Heart left ventricle (tissue), 16 donors: ENCODE data around the gene ZSCAN5C. TPM values are rescaled to one million over a fixed set of nuclear protein-coding genes. Genes with fewer than 3 reads are reported as not detected.
"Not testable (repeated sequence)": the region's sequence is repeated elsewhere in the genome, so short reads cannot be mapped to it uniquely, and the experiment has no call there.

Source experiments
- ATAC-seq, 4 donors: fragments of 200-7000 bp; cut with Tn5 transposase; one replicate each; pipeline ENCODE4 v1.9.1; 2020 to 2022; ENCODE audit warnings: moderate library complexity in 4 of 4, mild to moderate bottlenecking in 3 of 4, moderate number of reproducible peaks in 1 of 4
- DNase-seq, 5 donors: peaks; one replicate each; pipeline ENCODE4 v3.0.0-alpha.2; 2020
- H3K27ac ChIP-seq, 12 donors: fragments of 200-600 bp; sonication (generic) in 4 of 12; one replicate each; pipeline versions ENCODE4 v1.5.0 to v1.8.0; 2016 to 2022; ENCODE audit warnings: mild to moderate bottlenecking in 2 of 12
- H3K27me3 ChIP-seq, 9 donors: fragments of 200-600 bp; sonication (generic) in 2 of 9; one replicate each; pipeline versions ENCODE4 v1.5.1 to v1.8.0; 2016 to 2022; ENCODE audit warnings: mild to moderate bottlenecking in 3 of 9
- H3K36me3 ChIP-seq, 9 donors: fragments of 200-600 bp; sonication (generic) in 2 of 9; one replicate each; pipeline versions ENCODE4 v1.5.0 to v1.8.0; 2018 to 2022; ENCODE audit warnings: mild to moderate bottlenecking in 2 of 9
- H3K4me1 ChIP-seq, 12 donors: fragments of 200-600 bp; sonication (generic) in 4 of 12; one replicate each; pipeline versions ENCODE4 v1.5.0 to v1.8.0; 2016 to 2022; ENCODE audit warnings: mild to moderate bottlenecking in 3 of 12
- H3K4me3 ChIP-seq, 12 donors: fragments of 200-600 bp; sonication (generic) in 4 of 12; one replicate each; pipeline versions ENCODE4 v1.5.0 to v1.8.0; 2017 to 2022; ENCODE audit warnings: mild to moderate bottlenecking in 9 of 12, moderate library complexity in 4 of 12
- H3K9me3 ChIP-seq, 12 donors: fragments of 200-600 bp; sonication (generic) in 4 of 12; one replicate each; pipeline versions ENCODE4 v1.5.0 to v1.8.0; 2016 to 2022; ENCODE audit warnings: mild to moderate bottlenecking in 1 of 12
- POLR2A ChIP-seq, 2 donors: fragments of 450-650 bp; IDR thresholded peaks; one replicate each; pipeline ENCODE4 v1.6.1; 2017; ENCODE audit warnings: antibody characterized with exemption in 2 of 2, mild to moderate bottlenecking in 2 of 2, moderate library complexity in 2 of 2
- WGBS, 4 donors: extraction: QIAGEN DNeasy Blood & Tissue Kit in 2 of 4; methylation state at CpG; one replicate each; pipeline versions ENCODE4 v1.1.5 to v1.1.7; 2013 to 2018; 5-methylcytosine and 5-hydroxymethylcytosine counted together
- intact Hi-C, 10 donors: fragments of 100-400 bp; cut with DNase I; formaldehyde crosslinking; loops; one replicate each; pipeline versions ENCODE4 v1.11.1 to v1.14.2; 2022
- polyA plus RNA-seq, 2 donors: library from polyadenylated mRNA; stranded (reverse); fragments of 200-250 nt; gene quantifications; one replicate each; pipeline ENCODE4 v1.2.3, GENCODE V29; 2013
- total RNA-seq, 9 donors: library from RNA; depleted of rRNA in 2 of 9; stranded (reverse); fragments of >200 nt in 2 of 9; fragmentation: NEBNext Ultra II Directional in 3 of 9; extraction: Animal tissue kit (Norgen Biotek cat#: 25700) in 3 of 9; gene quantifications; one replicate each; pipeline versions ENCODE4 v1.1.0 to v1.2.4, GENCODE V29; 2016 to 2023
- TF ChIP-seq, protein P1 (sequence below), 12 donors: fragments of 200-600 bp; sonication (generic) in 4 of 12; IDR thresholded peaks; one replicate each; pipeline versions ENCODE4 v1.5.0 to v1.8.0; 2018 to 2022; ENCODE audit warnings: antibody characterized with exemption in 12 of 12, mild to moderate bottlenecking in 5 of 12
- donor health status: ischemic (EF 13 %, LVEDD 7.1; RV severe dilation, severe dysfunction).
- donor health status: healthy with polysubstance abuse.
- donor health status: DM: no; HTN: yes; CAD: no.
- donor health status: DM: no; HTN: no; CAD: no.
- donor health status: ischemic (EF 25% LVEDD 6.9; RV normal size, moderate dysfunction).
- donor health status: ischemic (EF 25% LVEDD 5.7; RV mildly dilated, moderate dysfunction).
- donor health status: healthy.
- donor health status: DM: yes; HTN: yes; CAD: no.
- donor health status: ischemic (EF 35%, LVEDD 5.7; RV mildly dilated, moderate dysfunction).
- donor health status: nonischemic (EF 11% LVEDD 7.7; RV severe dilation, severe dysfunction).
- donor health status: DM: yes; HTN: yes; CAD: no.
- donor health status: PGD.
- donor health status: ischemic (EF 29% LVEDD 5.4; RV normal size, mild dysfunction).
- donor health status: nonischemic (EF 23%, LVEDD 6.1; RV moderate dilation, normal function).

ZSCAN5C gene
- total and polyA plus RNA-seq, 11 donors, result not detected

DNA sequence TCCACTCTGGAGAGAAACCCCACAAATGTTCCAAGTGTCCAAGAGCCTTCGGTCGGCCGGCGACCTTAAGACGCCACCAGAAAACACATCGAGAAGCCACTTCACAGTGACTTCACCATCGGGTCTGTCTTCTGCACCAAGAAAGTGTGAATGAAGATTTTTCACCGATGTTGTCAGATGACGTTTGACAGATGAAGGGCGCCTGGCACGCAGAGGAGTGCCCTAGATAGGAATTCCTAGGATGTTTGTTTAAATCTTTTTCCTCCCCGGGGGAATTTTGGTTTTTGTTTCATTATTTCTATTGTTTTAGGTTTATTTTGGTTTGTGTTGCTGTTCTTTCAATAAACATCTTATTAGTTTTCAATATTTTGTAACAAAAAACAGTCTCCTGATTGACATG lies 7.0 kb downstream of the ZSCAN5C start:
- H3K36me3 ChIP-seq, result no peaks in the 10 kb centered on the region
- TF ChIP-seq POLR2A (IDR thresholded peaks at IDR 0.05), result no peak
- TF ChIP-seq, protein P1, sequence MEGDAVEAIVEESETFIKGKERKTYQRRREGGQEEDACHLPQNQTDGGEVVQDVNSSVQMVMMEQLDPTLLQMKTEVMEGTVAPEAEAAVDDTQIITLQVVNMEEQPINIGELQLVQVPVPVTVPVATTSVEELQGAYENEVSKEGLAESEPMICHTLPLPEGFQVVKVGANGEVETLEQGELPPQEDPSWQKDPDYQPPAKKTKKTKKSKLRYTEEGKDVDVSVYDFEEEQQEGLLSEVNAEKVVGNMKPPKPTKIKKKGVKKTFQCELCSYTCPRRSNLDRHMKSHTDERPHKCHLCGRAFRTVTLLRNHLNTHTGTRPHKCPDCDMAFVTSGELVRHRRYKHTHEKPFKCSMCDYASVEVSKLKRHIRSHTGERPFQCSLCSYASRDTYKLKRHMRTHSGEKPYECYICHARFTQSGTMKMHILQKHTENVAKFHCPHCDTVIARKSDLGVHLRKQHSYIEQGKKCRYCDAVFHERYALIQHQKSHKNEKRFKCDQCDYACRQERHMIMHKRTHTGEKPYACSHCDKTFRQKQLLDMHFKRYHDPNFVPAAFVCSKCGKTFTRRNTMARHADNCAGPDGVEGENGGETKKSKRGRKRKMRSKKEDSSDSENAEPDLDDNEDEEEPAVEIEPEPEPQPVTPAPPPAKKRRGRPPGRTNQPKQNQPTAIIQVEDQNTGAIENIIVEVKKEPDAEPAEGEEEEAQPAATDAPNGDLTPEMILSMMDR (IDR thresholded peaks at IDR 0.05), result no peak
- no peak overlapping the region for H3K4me3 ChIP-seq
- intact Hi-C loops, result no loop called here
- H3K4me1 ChIP-seq, result no peaks in the 10 kb centered on the region
- DNase-seq (no peak), ATAC-seq (no peak)
- 63 to 68% (median 64%) methylated on average over 12 of the region's 12 CpGs for WGBS, 4 donors
- no peaks in the 10 kb centered on the region for H3K9me3 ChIP-seq
- no peak overlapping the region for H3K27ac ChIP-seq
- H3K27me3 ChIP-seq, result no peaks in the 10 kb centered on the region

DNA sequence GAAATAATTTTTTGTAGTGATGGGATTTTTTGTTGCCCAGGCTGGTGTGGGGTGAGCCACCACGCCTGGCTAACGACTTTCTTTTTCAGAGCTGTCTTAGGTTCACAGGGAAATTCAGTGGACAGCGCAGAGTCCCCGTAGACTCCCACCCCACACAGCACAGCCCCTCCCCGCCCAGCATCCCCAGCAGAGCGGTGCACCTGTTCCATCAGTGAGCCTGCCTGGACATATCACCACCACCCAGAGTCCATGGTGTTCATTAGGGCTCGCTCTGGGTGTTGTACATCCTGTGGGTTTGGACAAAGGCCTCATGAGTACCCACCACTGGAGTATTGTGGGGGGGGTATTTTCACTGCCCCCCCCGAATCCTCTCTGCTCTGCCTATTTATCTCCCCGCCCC lies 8.0 kb downstream of the ZSCAN5C start:
- H3K4me1 ChIP-seq, H3K9me3 ChIP-seq, intact Hi-C loops, ATAC-seq, H3K27ac ChIP-seq, DNase-seq, H3K4me3 ChIP-seq, H3K36me3 ChIP-seq, H3K27me3 ChIP-seq: not testable (repeated sequence)
- WGBS, 4 donors, result 82 to 98% (median 88%) methylated on average over 9 of the region's 9 CpGs

DNA sequence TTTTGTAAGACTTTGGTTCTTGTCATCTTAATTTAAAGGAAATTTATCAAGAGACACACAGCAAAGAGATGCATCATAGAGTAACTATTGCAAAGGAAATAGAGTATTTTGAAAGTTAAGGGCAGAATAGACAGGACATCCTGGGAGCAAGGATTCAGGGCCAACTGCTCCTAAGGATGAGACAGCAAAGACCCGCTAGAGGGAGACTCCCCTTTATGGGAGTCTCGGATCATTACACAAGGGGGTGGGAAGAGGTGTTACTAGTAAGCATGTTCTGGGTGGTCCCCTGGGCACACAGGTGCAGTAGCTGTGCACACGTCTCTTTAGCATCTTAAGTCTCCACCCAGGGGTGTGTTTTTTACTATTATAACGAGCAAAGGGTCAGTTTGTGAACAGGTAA lies 9.6 kb downstream of the ZSCAN5C start:
- intact Hi-C loops, result no loop called here
- no peak for ATAC-seq
- 57 to 68% (median 63%) methylated on average over 4 of the region's 4 CpGs for WGBS, 4 donors

GRCh38 chr19:56217039-56217949 lies 15.2 kb downstream of the ZSCAN5C start:
- DNase-seq (peak in 3 of 5 donors; percentile 21 to 60 (median 31)), ATAC-seq (peak in 2 of 4 donors; percentile 33 to 52)
- TF ChIP-seq POLR2A (IDR thresholded peaks at IDR 0.05), result no peak
- no peak overlapping the region for H3K27ac ChIP-seq
- H3K4me3 ChIP-seq, result peak overlapping the region; percentile 14 to 57 (median 49)
- peaks cover 0 to 14% (median 4%) of the 10 kb centered on the region in 9 donors for H3K27me3 ChIP-seq
- peaks cover 0 to 6% (median 0%) of the 10 kb centered on the region in 9 donors for H3K36me3 ChIP-seq
- intact Hi-C loops, result no loop called here
- H3K4me1 ChIP-seq, result peaks cover 0 to 10% (median 6%) of the 10 kb centered on the region in 12 donors
- H3K9me3 ChIP-seq, result no peaks in the 10 kb centered on the region
- 4 to 18% (median 5%) methylated on average over 28 to 79 of the region's 79 CpGs for WGBS, 4 donors

More for the DNA sequence above, 9.6 kb downstream of the ZSCAN5C start:
- no peak for DNase-seq
- Histone ChIP-seq H3K36me3 (no peaks in the 10 kb centered on the region), H3K4me3 (no peak overlapping the region), H3K27ac (no peak overlapping the region), H3K4me1 (no peaks in the 10 kb centered on the region), H3K27me3 (peaks cover 0 to 4% (median 0%) of the 10 kb centered on the region in 9 donors), H3K9me3 (no peaks in the 10 kb centered on the region)
- TF ChIP-seq POLR2A (IDR thresholded peaks at IDR 0.05), result no peak
- TF ChIP-seq, protein P1 (IDR thresholded peaks at IDR 0.05), result no peak

- intact Hi-C loops, result no loop called here
These were observed 16.9 kb downstream of the ZSCAN5C start for GRCh38 chr19:56218961-56219360.

More at GRCh38 chr19:56218961-56219360, 16.9 kb downstream of the ZSCAN5C start:
- Histone ChIP-seq H3K4me1 (peaks cover 0 to 10% (median 6%) of the 10 kb centered on the region in 12 donors), H3K9me3 (no peaks in the 10 kb centered on the region), H3K4me3 (no peak overlapping the region), H3K27me3 (peaks cover 0 to 14% (median 4%) of the 10 kb centered on the region in 9 donors), H3K36me3 (peaks cover 0 to 13% (median 0%) of the 10 kb centered on the region in 9 donors), H3K27ac (no peak overlapping the region)
- ATAC-seq, result no peak
- DNase-seq, result no peak
- no peak for TF ChIP-seq POLR2A (IDR thresholded peaks at IDR 0.05)
- WGBS, 4 donors, result 74 to 89% (median 85%) methylated on average over 10 of the region's 10 CpGs
